ENCODE results near the gene REX1BD.

DNA sequence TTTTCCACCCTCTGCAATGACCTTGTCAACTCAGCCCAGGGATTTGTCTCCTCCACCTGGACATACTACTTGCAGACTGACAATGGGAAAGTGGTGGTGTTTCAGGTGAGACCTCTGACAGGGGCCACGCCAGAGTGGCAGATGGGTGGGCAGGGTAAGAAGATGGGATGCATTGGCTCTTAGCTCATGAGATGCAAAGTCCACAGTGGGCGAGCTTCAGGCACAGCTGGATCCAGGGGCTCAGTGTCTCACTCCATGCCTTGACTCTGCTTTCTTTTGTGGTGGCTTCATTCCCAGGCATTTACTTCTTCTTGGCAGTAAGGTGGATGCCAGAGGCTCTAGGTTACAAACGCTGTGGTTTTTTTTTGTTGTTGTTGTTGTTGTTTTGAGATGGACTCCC lies 27.4 kb downstream of the REX1BD start:
- TF ChIP-seq, protein P1, sequence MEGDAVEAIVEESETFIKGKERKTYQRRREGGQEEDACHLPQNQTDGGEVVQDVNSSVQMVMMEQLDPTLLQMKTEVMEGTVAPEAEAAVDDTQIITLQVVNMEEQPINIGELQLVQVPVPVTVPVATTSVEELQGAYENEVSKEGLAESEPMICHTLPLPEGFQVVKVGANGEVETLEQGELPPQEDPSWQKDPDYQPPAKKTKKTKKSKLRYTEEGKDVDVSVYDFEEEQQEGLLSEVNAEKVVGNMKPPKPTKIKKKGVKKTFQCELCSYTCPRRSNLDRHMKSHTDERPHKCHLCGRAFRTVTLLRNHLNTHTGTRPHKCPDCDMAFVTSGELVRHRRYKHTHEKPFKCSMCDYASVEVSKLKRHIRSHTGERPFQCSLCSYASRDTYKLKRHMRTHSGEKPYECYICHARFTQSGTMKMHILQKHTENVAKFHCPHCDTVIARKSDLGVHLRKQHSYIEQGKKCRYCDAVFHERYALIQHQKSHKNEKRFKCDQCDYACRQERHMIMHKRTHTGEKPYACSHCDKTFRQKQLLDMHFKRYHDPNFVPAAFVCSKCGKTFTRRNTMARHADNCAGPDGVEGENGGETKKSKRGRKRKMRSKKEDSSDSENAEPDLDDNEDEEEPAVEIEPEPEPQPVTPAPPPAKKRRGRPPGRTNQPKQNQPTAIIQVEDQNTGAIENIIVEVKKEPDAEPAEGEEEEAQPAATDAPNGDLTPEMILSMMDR (IDR thresholded peaks at IDR 0.05; ENCODE audit: insufficient read depth, low read length, poor library complexity, severe bottlenecking), result no peak
- TF ChIP-seq EZH2phosphoT487 (conservative IDR thresholded peaks at IDR 0.05; ENCODE audit: low read length), result no peak
